GM06990 (cell line): ENCODE results near the gene CROT.
A peak's percentile ranks its signal among the peaks of the same experiment; 100 is the strongest.

Source experiments
- DNase-seq: peaks from one replicate; pipeline ENCODE4 v3.0.0-alpha.2; 2011; ENCODE audit not compliant: insufficient read length; ENCODE audit errors: extremely low read depth
- H3K27me3 ChIP-seq: replicated peaks from 2 replicates; pipeline ENCODE4 v1.6.0; 2011; ENCODE audit warnings: low read length; ENCODE audit not compliant: control insufficient read depth, insufficient read depth
- H3K36me3 ChIP-seq: 2 replicates; pipeline ENCODE4 v1.5.1; 2011; ENCODE audit warnings: low read length; ENCODE audit not compliant: control insufficient read depth, insufficient read depth
- H3K4me3 ChIP-seq: replicated peaks from 2 replicates; pipeline ENCODE4 v1.5.1; 2011; ENCODE audit warnings: low read depth, mild to moderate bottlenecking, control low read depth, low read length
- CTCF ChIP-seq: IDR thresholded peaks from 2 replicates; pipeline ENCODE4 v1.5.1; 2011; ENCODE audit warnings: low read length, control low read depth, mild to moderate bottlenecking, inconsistent platforms; ENCODE audit not compliant: insufficient read depth, poor library complexity, severe bottlenecking

Gene CROT

GRCh38 chr7:87432536-87432935 lies 87.1 kb downstream of the CROT start:
- Histone ChIP-seq H3K27me3 (no peaks in the 10 kb centered on the region), H3K36me3 (no peaks in the 10 kb centered on the region; the same call in none of the 2 replicates), H3K4me3 (no peak overlapping the region)
- no peak for TF ChIP-seq CTCF
- no peak for DNase-seq

- no peak for DNase-seq
- no peak for TF ChIP-seq CTCF
- no peaks in the 10 kb centered on the region; the same call in none of the 2 replicates for H3K36me3 ChIP-seq
Observed at GRCh38 chr7:87435546-87435945, 90.1 kb downstream of the CROT start.

GRCh38 chr7:87445897-87446296 lies 100.4 kb downstream of the CROT start:
- peak; percentile 60 for DNase-seq
- TF ChIP-seq CTCF, result no peak
- Histone ChIP-seq H3K4me3 (no peak overlapping the region), H3K36me3 (no peaks in the 10 kb centered on the region; the same call in 1 of the 2 replicates), H3K27me3 (no peaks in the 10 kb centered on the region)

More at GRCh38 chr7:87435546-87435945, 90.1 kb downstream of the CROT start:
- Histone ChIP-seq H3K27me3 (no peaks in the 10 kb centered on the region), H3K4me3 (no peak overlapping the region)

GRCh38 chr7:87447116-87447635 lies 101.7 kb downstream of the CROT start:
- Histone ChIP-seq H3K4me3 (no peak overlapping the region), H3K27me3 (no peaks in the 10 kb centered on the region), H3K36me3 (no peaks in the 10 kb centered on the region; the same call in 1 of the 2 replicates)
- no peak for TF ChIP-seq CTCF
- DNase-seq, result no peak

- no peak for TF ChIP-seq CTCF
- no peaks in the 10 kb centered on the region for H3K27me3 ChIP-seq
Observed at GRCh38 chr7:87448388-87448787, 102.9 kb downstream of the CROT start.

More at GRCh38 chr7:87448388-87448787, 102.9 kb downstream of the CROT start:
- Histone ChIP-seq H3K36me3 (no peaks in the 10 kb centered on the region; the same call in 1 of the 2 replicates), H3K4me3 (no peak overlapping the region)
- no peak for DNase-seq
